HepG2 (cell line): ENCODE data around the gene ECHS1. TPM values are rescaled to one million over a fixed set of nuclear protein-coding genes. Genes with fewer than 3 reads are reported as not detected.

Experiments used
- ATAC-seq: fragments of 200-7000 bp; cut with Tn5 transposase; 3 replicates; pipeline ENCODE4 v1.9.1; 2020; ENCODE audit warnings: mild to moderate bottlenecking, moderate library complexity
- BruUV-seq: library from RNA; stranded (reverse); fragments of 400-500 nt; replicated peaks from 2 replicates; lab custom pipeline; 2021; lab: Mats Ljungman, UMichigan
- CTCF ChIA-PET: fragments of 300-600 bp; formaldehyde crosslinking; extraction: SDS; loops from one replicate; lab custom pipeline; 2021; ENCODE audit warnings: low total read pairs, inconsistent platforms, low intra/inter-chr PET ratio; lab: Yijun Ruan, JAX
- POLR2A ChIA-PET: fragments of 350-600 bp; sonication (Branson Sonifier 250); formaldehyde crosslinking; loops from one replicate; lab custom pipeline; 2020; ENCODE audit warnings: antibody characterized with exemption, inconsistent platforms; lab: Yijun Ruan, JAX
- DNase-seq: peaks from one replicate; pipeline ENCODE4 v3.0.0-alpha.2; 2015; ENCODE audit warnings: low spot score
- FAIRE-seq: peaks from 3 replicates; lab custom pipeline; 2011; peaks lifted over from hg19 to GRCh38; lab: Jason Lieb, UNC
- H2AFZ ChIP-seq: one replicate; pipeline ENCODE4 v1.6.1; 2011; ENCODE audit warnings: low read length, inconsistent platforms
- H3K27ac ChIP-seq: fragments of 300-600 bp; 3 replicates; pipeline ENCODE4 v1.8.0; 2011; ENCODE audit warnings: mixed run types, mild to moderate bottlenecking, mixed read lengths, low read length, inconsistent platforms; ENCODE audit not compliant: insufficient read depth; ENCODE audit errors: extremely low read length
- H3K27me3 ChIP-seq, 2 experiments: fragments of 200-600 bp in 1 of 2; 2 replicates in 1 of 2; 3 replicates in 1 of 2; pipeline versions ENCODE4 v1.6.0 to v1.8.0; 2011; ENCODE audit warnings: low read length in 2 of 2, mild to moderate bottlenecking in 2 of 2, moderate library complexity in 2 of 2, inconsistent platforms in 1 of 2; ENCODE audit not compliant: insufficient read depth in 2 of 2, control insufficient read depth in 1 of 2
- H3K36me3 ChIP-seq, 2 experiments: fragments of 200-600 bp in 1 of 2; replicated peaks in 1 of 2; 2 replicates in 1 of 2; 3 replicates in 1 of 2; pipeline versions ENCODE4 v1.5.1 to v1.8.0; 2011; ENCODE audit warnings: low read length in 2 of 2, inconsistent platforms in 1 of 2; ENCODE audit not compliant: insufficient read depth in 2 of 2, control insufficient read depth in 1 of 2
- H3K4me1 ChIP-seq: 2 replicates; pipeline ENCODE4 v1.5.1; 2012; ENCODE audit warnings: low read length, inconsistent platforms; ENCODE audit not compliant: insufficient read depth
- H3K4me2 ChIP-seq: 2 replicates; pipeline ENCODE4 v1.6.0; 2011; ENCODE audit warnings: low read depth, low read length, inconsistent platforms
- H3K4me3 ChIP-seq, 3 experiments: fragments of 200-600 bp in 1 of 3; sonication (generic), shearing (Covaris generic) in 1 of 3; replicated peaks in 1 of 3; 2 replicates each; pipeline ENCODE4 v1.5.1; 2011 to 2016; ENCODE audit warnings: low read length in 3 of 3, inconsistent platforms in 2 of 3, low read depth in 2 of 3, mild to moderate bottlenecking in 2 of 3, control low read depth in 1 of 3, mixed read lengths in 1 of 3; ENCODE audit not compliant: insufficient read depth in 1 of 3
- H3K79me2 ChIP-seq: one replicate; pipeline ENCODE4 v1.6.1; 2011; ENCODE audit warnings: low read length, inconsistent platforms; ENCODE audit not compliant: insufficient read depth
- H3K9ac ChIP-seq: 2 replicates; pipeline ENCODE4 v1.6.0; 2011; ENCODE audit warnings: mild to moderate bottlenecking, low read depth, low read length, inconsistent platforms; ENCODE audit not compliant: insufficient read depth
- H3K9me3 ChIP-seq: 2 replicates; pipeline ENCODE4 v1.5.1; 2012; ENCODE audit warnings: mild to moderate bottlenecking, low read length
- H4K20me1 ChIP-seq: 2 replicates; pipeline ENCODE4 v1.6.0; 2011; ENCODE audit warnings: inconsistent platforms, mild to moderate bottlenecking, low read length, moderate library complexity; ENCODE audit not compliant: insufficient read depth
- ARID2 ChIP-seq: sonication (generic); formaldehyde crosslinking; IDR thresholded peaks from 2 replicates; pipeline ENCODE4 v1.8.1; 2022; ENCODE audit warnings: mild to moderate bottlenecking, missing genetic modification reagents, borderline replicate concordance
- CHD2 ChIP-seq: IDR thresholded peaks from 2 replicates; pipeline ENCODE4 v1.6.1; 2011; ENCODE audit warnings: low read depth, low read length, improper control_type of control experiment
- DRAP1 ChIP-seq: IDR thresholded peaks from 2 replicates; pipeline ENCODE4 v1.6.1; 2016; ENCODE audit warnings: missing genetic modification reagents, missing compliant biosample characterization
- ERF ChIP-seq: IDR thresholded peaks from 2 replicates; pipeline ENCODE4 v1.6.1; 2018; ENCODE audit warnings: missing biosample characterization, missing genetic modification reagents
- GRHL1 ChIP-seq: sonication (generic); formaldehyde crosslinking; conservative IDR thresholded peaks from 2 replicates; pipeline ENCODE4 v1.8.0; 2022; ENCODE audit warnings: missing genetic modification reagents
- GZF1 ChIP-seq: sonication (generic); formaldehyde crosslinking; IDR thresholded peaks from 2 replicates; pipeline ENCODE4 v1.5.1; 2020; ENCODE audit warnings: mild to moderate bottlenecking, missing genetic modification reagents
- HNF1B ChIP-seq: sonication (generic); formaldehyde crosslinking; IDR thresholded peaks from 2 replicates; pipeline ENCODE4 v1.5.1; 2020; ENCODE audit warnings: mild to moderate bottlenecking, moderate library complexity, missing genetic modification reagents
- HOXA7 ChIP-seq: sonication (generic); formaldehyde crosslinking; IDR thresholded peaks from 2 replicates; pipeline ENCODE4 v1.8.1; 2022; ENCODE audit warnings: mild to moderate bottlenecking, missing genetic modification reagents, moderate library complexity
- MAX ChIP-seq: IDR thresholded peaks from 2 replicates; pipeline ENCODE4 v1.6.1; 2012; ENCODE audit warnings: inconsistent platforms
- MED1 ChIP-seq: sonication (generic); formaldehyde crosslinking; IDR thresholded peaks from 2 replicates; pipeline ENCODE4 v1.4.0; 2020; ENCODE audit warnings: missing genetic modification reagents
- MLLT10 ChIP-seq: sonication (generic); formaldehyde crosslinking; IDR thresholded peaks from 2 replicates; pipeline ENCODE4 v1.4.0; 2020; ENCODE audit warnings: missing genetic modification reagents
- MLX ChIP-seq: IDR thresholded peaks from 2 replicates; pipeline ENCODE4 v1.6.1; 2016
- NFIC ChIP-seq: IDR thresholded peaks from 2 replicates; pipeline ENCODE4 v1.6.1; 2012; ENCODE audit warnings: mild to moderate bottlenecking, low read length, inconsistent platforms
- SETDB1 ChIP-seq: sonication (generic); formaldehyde crosslinking; IDR thresholded peaks from 2 replicates; pipeline ENCODE4 v1.5.1; 2020; ENCODE audit warnings: missing genetic modification reagents, mild to moderate bottlenecking, borderline replicate concordance
- SMAD9 ChIP-seq: sonication (generic); formaldehyde crosslinking; IDR thresholded peaks from 2 replicates; pipeline ENCODE4 v1.5.1; 2020; ENCODE audit warnings: mild to moderate bottlenecking, missing genetic modification reagents
- TEAD2 ChIP-seq: sonication (generic); formaldehyde crosslinking; IDR thresholded peaks from 2 replicates; pipeline ENCODE4 v1.9.0; 2021; ENCODE audit warnings: missing genetic modification reagents
- XBP1 ChIP-seq: sonication (generic); formaldehyde crosslinking; IDR thresholded peaks from 2 replicates; pipeline ENCODE4 v1.5.0; 2020; ENCODE audit warnings: missing genetic modification reagents
- ZBTB26 ChIP-seq: IDR thresholded peaks from 2 replicates; pipeline ENCODE4 v1.6.1; 2016; ENCODE audit warnings: missing compliant biosample characterization, missing genetic modification reagents, borderline replicate concordance
- ZNF205 ChIP-seq: IDR thresholded peaks from 2 replicates; pipeline ENCODE4 v1.6.1; 2018; ENCODE audit warnings: missing biosample characterization, missing genetic modification reagents
- ZNF468 ChIP-seq: sonication (generic); formaldehyde crosslinking; IDR thresholded peaks from 2 replicates; pipeline ENCODE4 v1.8.0; 2022; ENCODE audit warnings: mild to moderate bottlenecking, moderate library complexity, missing genetic modification reagents
- ZSCAN25 ChIP-seq: sonication (generic); formaldehyde crosslinking; IDR thresholded peaks from 2 replicates; pipeline ENCODE4 v1.8.0; 2022; ENCODE audit warnings: mild to moderate bottlenecking, missing genetic modification reagents
- WGBS: methylation state at CpG from one replicate; pipeline ENCODE4 v1.1.6; 2017; ENCODE audit warnings: low lambda C conversion rate; 5-methylcytosine and 5-hydroxymethylcytosine counted together
- in situ Hi-C: cut with HindIII; loops from 2 replicates; pipeline ENCODE4 v1.10.0; 2017; ENCODE audit warnings: low pct_unique_long_range_greater_than_20kb; ENCODE audit not compliant: extremely low pct_ligation_motif_present
- intact Hi-C: fragments of 100-400 bp; cut with micrococcal nuclease; formaldehyde crosslinking; loops from one replicate; pipeline ENCODE4 v1.10.0; 2022; ENCODE audit not compliant: unreplicated experiment
- polyA plus RNA-seq, 8 experiments: library from polyadenylated mRNA; depleted of rRNA in 3 of 8; stranded (reverse) in 7 of 8; unstranded in 1 of 8; fragments of >200 nt; fragmentation: Illumina TruSeq in 4 of 8; extraction: Trizol in 4 of 8; gene quantifications; 2 replicates each; pipeline versions ENCODE4 v1.2.1 to v1.2.3, GENCODE V29; 2011 to 2016; ENCODE audit warnings: low read depth in 4 of 8, missing spikeins in 1 of 8, mixed read lengths in 1 of 8; ENCODE audit not compliant: insufficient read depth in 1 of 8
- total RNA-seq, 5 experiments: library from RNA; depleted of rRNA; stranded (reverse); fragments of >200 nt; fragmentation: Illumina TruSeq; extraction: Trizol; gene quantifications; 2 replicates each; pipeline ENCODE4 v1.2.3, GENCODE V29; 2016; ENCODE audit warnings: low read depth in 1 of 5

The ECHS1 gene
- total and polyA plus RNA-seq, 2 of the 13 experiments (the other 11 are each of a cell fraction or from before 2014, with no cell fraction given): 32.7 to 195 TPM

GRCh38 chr10:133359554-133359971 is 13.6 kb downstream of the ECHS1 start:
- Histone ChIP-seq H3K9ac (peak overlapping the region; percentile 74), H2AFZ (no peak overlapping the region), H3K4me2 (peak overlapping the region; percentile 95), H3K36me3 (peaks cover 11 to 35% of the 10 kb centered on the region in 2 experiments; a peak in 4 of 5 replicates), H3K27me3 (no peaks in the 10 kb centered on the region), H3K79me2 (peaks cover 12% of the 10 kb centered on the region), H3K4me1 (peaks cover 38% of the 10 kb centered on the region), H4K20me1 (0 out of 2 replicates have a peak, but pooled peaks cover 5% of the 10 kb centered on the region), H3K4me3 (peak overlapping the region; percentile 35 to 81 (median 53); a peak in 5 of 6 replicates), H3K27ac (peak overlapping the region; percentile 86), H3K9me3 (no peaks in the 10 kb centered on the region)
- in situ Hi-C loops (no loop called here), intact Hi-C loops (loop anchor here (2.0 kb wide), 1 partner anchor 13 kb away; the partner anchor contains the start of gene ECHS1)
- WGBS: 0% methylated on average over 6 of the region's 6 CpGs
- peak; percentile 37 for ATAC-seq
- BruUV-seq: no TSS peak
- ChIA-PET POLR2A (interaction anchor here (1.1 to 5.8 kb wide), 10 partner anchors 9 to 35 kb away, joined by 3 to 124 read pairs (median 14); partner anchors contain the start of genes ECHS1, MTG1, PAOX and PRAP1), CTCF (no interaction called here)
- DNase-seq: peak; percentile 76
- FAIRE-seq: peak; percentile 86
- no peak for TF ChIP-seq ERF
- peak; percentile 29; the same call in 1 of the 2 replicates for TF ChIP-seq DRAP1 (CRISPR knock-in tag)
- no peak for TF ChIP-seq ARID2
- TF ChIP-seq HOXA7 (CRISPR knock-in tag): no peak
- TF ChIP-seq NFIC: peak; percentile 78
- TF ChIP-seq HNF1B (CRISPR knock-in tag): peak; percentile 14; the same call in 1 of the 2 replicates
- no peak for TF ChIP-seq MLX (CRISPR knock-in tag)
- peak; percentile 76 for TF ChIP-seq ZBTB26 (CRISPR knock-in tag)
- TF ChIP-seq CHD2: no peak
- no peak for TF ChIP-seq MAX
- TF ChIP-seq MLLT10 (CRISPR knock-in tag): no peak
- peak; percentile 12; the same call in 1 of the 2 replicates for TF ChIP-seq ZNF205 (CRISPR knock-in tag)
- no peak for TF ChIP-seq ZNF468
- no peak for TF ChIP-seq GZF1 (CRISPR knock-in tag)
- TF ChIP-seq MED1: peak; percentile 49; the same call in 1 of the 2 replicates
- no peak for TF ChIP-seq TEAD2 (CRISPR knock-in tag)
- TF ChIP-seq GRHL1: no peak
- TF ChIP-seq ZSCAN25 (CRISPR knock-in tag): no peak; the same call in 1 of the 2 replicates
- TF ChIP-seq SMAD9 (CRISPR knock-in tag): no peak
- no peak for TF ChIP-seq SETDB1 (CRISPR knock-in tag)
- TF ChIP-seq XBP1: no peak
